NB4 (cell line): Measurements from ENCODE around the gene THBS4.

Experiments
- CTCF ChIP-seq: IDR thresholded peaks from one replicate; pipeline ENCODE4 v1.5.1; 2012; ENCODE audit warnings: low read depth, low read length
- MYC ChIP-seq: IDR thresholded peaks from 2 replicates; pipeline ENCODE4 v1.6.1; 2011; ENCODE audit warnings: low read depth, low read length
- POLR2A ChIP-seq: IDR thresholded peaks from 2 replicates; pipeline ENCODE4 v1.6.1; 2011; ENCODE audit warnings: mild to moderate bottlenecking; ENCODE audit not compliant: insufficient read length; ENCODE audit errors: extremely low read depth

GRCh38 chr5:80072103-80073073 lies 37.2 kb downstream of the THBS4 start:
- TF ChIP-seq CTCF, result no peak
- no peak for TF ChIP-seq POLR2A
- no peak for TF ChIP-seq MYC
